ENCODE results near the gene WSCD1.

WSCD1 gene

DNA sequence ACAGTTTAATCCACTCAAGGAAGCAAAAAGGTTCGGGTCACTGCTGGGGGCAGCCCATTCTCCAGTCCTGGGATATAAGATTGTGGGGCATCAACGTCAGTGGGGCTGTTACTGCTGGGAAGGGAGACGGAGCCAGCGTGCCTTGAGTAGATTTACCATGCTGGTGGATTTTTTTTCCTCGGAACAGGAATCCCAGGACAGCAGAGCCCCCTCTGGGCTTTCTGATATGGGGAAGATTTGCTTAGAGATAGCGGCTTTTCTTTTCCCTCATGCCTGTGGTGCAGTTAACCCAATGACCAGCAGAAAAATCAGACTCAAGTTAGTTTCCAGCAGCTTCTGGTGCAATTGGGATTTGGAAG is 35.4 kb downstream of the WSCD1 start:
- no peak for DNase-seq
- no peak for ATAC-seq
- Mint-ChIP-seq H3K27ac (no peak overlapping the region), H3K9me3 (peaks cover 0 to 7% of the 10 kb centered on the region in 2 donors), H3K4me1 (peaks cover 10% of the 10 kb centered on the region), H3K4me3 (no peak overlapping the region), H3K27me3 (peaks cover 21% of the 10 kb centered on the region)

DNA sequence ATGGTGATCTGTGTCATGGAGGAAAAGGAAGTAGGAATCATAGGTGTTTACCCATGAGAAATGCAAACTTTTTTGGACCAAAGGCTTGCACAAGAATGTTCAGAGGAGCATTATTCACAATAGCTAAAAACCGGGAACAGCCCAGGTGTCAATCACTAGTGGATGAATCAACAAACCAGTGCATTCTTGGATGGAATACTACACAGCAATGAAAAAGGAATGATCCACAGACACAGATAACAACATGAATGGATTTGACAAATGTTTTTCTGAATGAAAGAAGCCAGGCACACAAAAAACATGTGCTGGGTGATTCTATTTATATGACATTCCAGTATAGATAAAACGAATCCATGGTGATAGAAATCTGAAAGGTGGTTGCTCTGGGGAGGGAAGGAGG is 36.0 kb downstream of the WSCD1 start:
- H3K27me3 Mint-ChIP-seq: peaks cover 26% of the 10 kb centered on the region
- H3K4me3 Mint-ChIP-seq: no peak overlapping the region
- peaks cover 13% of the 10 kb centered on the region for H3K4me1 Mint-ChIP-seq
- no peak overlapping the region for H3K27ac Mint-ChIP-seq
- H3K9me3 Mint-ChIP-seq: peaks cover 0 to 7% of the 10 kb centered on the region in 2 donors
- DNase-seq (no peak), ATAC-seq (no peak)

DNA sequence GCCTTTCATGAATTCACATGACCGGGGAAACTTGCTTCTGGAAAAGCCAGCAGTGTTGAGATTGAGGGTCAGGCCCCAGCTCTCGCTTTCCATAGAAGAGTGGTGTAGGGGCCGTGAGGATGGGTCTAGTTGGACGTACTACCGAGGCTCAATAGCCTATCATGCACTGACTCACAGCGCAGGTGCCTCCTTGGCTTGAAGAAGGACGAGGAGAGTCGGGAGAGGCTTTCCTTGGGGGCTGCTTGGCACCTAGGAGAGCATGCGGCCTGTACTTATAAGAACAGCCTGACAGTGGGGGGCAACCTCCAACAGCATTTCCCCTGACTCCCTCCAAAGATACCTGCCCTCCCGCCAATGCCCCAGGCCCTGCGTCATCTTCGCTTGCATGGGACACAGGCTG is 37.6 kb downstream of the WSCD1 start:
- Mint-ChIP-seq H3K9me3 (peaks cover 0 to 7% of the 10 kb centered on the region in 2 donors), H3K4me1 (peaks cover 13% of the 10 kb centered on the region), H3K27ac (no peak overlapping the region), H3K4me3 (no peak overlapping the region), H3K27me3 (peaks cover 26% of the 10 kb centered on the region)
- DNase-seq (no peak), ATAC-seq (no peak)

DNA sequence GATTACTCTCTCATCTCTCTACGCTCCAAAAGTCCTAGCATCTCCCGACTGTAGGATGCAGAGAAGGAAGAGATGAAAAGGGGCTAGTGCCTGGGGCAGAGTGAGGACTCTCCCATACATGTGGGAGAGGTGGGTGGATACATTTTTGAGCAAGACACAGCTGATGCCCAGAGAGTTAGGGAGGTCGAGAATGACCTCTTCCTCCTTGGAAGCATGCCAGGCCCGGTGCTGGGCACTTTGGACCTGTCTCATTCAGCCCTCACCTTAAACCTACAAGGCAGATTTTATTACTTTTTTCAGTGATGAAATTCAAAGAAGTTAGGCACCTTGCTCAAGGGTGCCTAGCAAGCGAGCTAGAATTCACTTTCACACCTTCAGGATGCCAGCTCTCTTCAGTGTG is 38.2 kb downstream of the WSCD1 start:
- Mint-ChIP-seq H3K4me3 (no peak overlapping the region), H3K27ac (no peak overlapping the region), H3K27me3 (peaks cover 26% of the 10 kb centered on the region), H3K4me1 (peaks cover 13% of the 10 kb centered on the region), H3K9me3 (peaks cover 0 to 7% of the 10 kb centered on the region in 2 donors)
- no peak for ATAC-seq
- DNase-seq: no peak

DNA sequence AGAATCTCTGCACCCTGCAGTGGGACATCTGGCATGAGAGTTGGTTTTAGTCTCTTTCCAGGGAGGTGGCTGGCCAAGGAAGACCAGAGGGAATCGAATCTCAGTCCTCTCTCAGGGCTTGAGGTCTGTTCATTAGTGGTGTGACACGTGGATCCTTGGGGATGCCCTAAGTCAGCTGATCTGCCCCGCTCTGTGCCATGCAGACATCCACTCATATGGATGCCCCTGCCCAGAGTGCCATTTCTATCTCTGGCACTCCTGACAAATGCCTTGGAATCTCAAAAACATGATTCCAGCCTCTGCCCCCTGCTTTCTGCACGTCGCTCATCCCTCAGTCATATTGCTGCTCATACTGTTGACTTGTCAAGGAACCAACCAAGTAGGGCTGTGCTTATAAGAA is 38.8 kb downstream of the WSCD1 start:
- Mint-ChIP-seq H3K4me1 (peaks cover 13% of the 10 kb centered on the region), H3K27ac (no peak overlapping the region), H3K4me3 (no peak overlapping the region), H3K9me3 (peaks cover 0 to 7% of the 10 kb centered on the region in 2 donors), H3K27me3 (peaks cover 26% of the 10 kb centered on the region)
- ATAC-seq (no peak), DNase-seq (no peak)

DNA sequence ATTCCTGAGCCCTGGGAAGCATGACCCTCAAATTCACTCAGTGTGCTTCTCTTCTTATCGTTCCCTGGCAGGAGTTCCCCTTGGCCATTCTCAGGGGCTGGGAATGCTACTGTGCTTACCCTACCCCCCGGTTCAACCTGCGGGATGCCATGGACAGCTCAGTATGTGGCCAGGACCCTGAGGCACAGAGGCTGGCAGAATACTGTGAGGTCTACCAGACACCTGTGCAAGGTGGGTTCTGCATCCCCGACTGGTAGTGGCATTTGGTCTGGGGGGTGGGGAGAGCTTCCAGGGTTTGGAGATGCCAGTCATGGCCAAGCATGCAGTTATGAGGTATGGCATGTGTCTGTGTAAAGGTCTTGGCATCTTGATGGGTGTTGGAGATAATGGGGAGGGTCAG is 39.4 kb downstream of the WSCD1 start:
- Mint-ChIP-seq H3K4me1 (peaks cover 13% of the 10 kb centered on the region), H3K9me3 (peaks cover 0 to 7% of the 10 kb centered on the region in 2 donors), H3K27ac (no peak overlapping the region), H3K27me3 (peaks cover 26% of the 10 kb centered on the region), H3K4me3 (no peak overlapping the region)
- no peak for DNase-seq
- no peak for ATAC-seq

DNA sequence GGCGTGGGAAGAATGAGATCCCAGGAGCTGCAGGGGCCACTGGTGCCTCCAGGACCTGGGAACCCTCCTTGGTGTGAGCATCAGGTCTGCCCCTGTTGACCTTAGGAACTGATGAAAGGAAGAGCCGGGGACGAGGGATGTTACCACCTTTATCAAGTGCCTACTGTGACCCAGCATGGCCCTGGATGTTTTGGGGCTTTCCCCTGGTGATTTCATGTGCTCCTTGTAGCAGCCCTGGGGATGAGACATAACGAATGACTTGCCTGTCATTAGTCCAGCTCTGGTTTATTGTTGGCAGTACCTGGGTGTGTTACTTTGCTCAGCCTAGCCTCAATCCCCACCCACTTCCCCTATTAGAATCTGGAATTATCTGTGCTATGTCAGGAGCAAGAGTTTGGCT is 39.9 kb downstream of the WSCD1 start:
- no peak for DNase-seq
- Mint-ChIP-seq H3K27me3 (peaks cover 26% of the 10 kb centered on the region), H3K4me1 (peaks cover 13% of the 10 kb centered on the region), H3K9me3 (peaks cover 0 to 7% of the 10 kb centered on the region in 2 donors), H3K4me3 (no peak overlapping the region), H3K27ac (no peak overlapping the region)
- ATAC-seq: peak; percentile 35

DNA sequence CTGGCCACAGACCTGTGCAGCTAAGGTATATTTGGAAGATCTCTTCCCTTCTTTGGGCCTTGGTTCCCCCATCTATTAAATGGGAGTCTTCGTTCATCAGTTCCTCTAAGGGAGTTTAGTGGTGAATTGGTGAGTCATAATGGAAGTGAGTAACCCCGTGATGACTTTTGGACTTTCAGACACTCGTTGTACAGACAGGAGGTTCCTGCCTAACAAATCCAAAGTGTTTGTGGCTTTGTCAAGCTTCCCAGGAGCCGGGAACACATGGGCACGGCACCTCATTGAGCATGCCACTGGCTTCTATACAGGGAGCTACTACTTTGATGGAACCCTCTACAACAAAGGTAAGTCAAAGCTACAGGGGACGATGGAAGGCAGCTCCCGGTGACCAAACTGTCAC is 40.4 kb downstream of the WSCD1 start:
- Mint-ChIP-seq H3K4me3 (no peak overlapping the region), H3K4me1 (peaks cover 13% of the 10 kb centered on the region), H3K27ac (no peak overlapping the region), H3K9me3 (peaks cover 0 to 7% of the 10 kb centered on the region in 2 donors), H3K27me3 (peaks cover 26% of the 10 kb centered on the region)
- ATAC-seq (no peak), DNase-seq (no peak)

DNA sequence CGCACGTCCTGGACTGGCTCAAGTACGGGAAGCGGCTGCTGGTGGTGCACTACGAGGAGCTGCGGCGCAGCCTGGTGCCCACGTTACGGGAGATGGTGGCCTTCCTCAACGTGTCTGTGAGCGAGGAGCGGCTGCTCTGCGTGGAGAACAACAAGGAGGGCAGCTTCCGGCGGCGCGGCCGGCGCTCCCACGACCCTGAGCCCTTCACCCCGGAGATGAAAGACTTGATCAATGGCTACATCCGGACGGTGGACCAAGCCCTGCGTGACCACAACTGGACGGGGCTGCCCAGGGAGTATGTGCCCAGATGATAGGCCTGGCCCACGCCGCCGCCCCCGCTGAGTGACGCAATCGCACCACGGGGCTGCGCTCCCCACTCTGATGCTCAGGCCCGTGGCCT is 50.2 kb downstream of the WSCD1 start:
- Mint-ChIP-seq H3K27ac (no peak overlapping the region), H3K27me3 (no peaks in the 10 kb centered on the region), H3K9me3 (peaks cover 9 to 13% of the 10 kb centered on the region in 2 donors), H3K4me1 (no peaks in the 10 kb centered on the region), H3K4me3 (no peak overlapping the region)
- ATAC-seq: no peak
- no peak for DNase-seq

DNA sequence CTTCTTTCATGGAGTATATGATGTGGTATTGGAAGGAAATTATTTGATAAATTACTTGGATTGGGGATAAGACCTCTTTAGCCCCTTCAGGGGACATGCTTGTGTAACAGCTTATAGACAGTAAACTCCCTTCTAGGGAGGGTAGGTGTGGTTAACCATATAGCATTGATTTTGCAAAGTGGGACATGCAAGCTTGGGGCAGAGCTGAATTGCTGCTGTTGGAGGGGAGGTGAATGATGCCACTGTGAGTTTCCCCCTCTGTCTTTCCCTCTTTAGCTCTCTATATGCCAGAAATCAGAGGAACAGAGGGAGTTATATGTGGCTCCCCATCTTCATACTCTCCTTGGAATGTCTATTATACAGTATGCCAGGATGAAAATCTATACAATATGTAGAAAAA is 54.7 kb downstream of the WSCD1 start:
- DNase-seq: no peak
- H3K4me3 Mint-ChIP-seq: no peak overlapping the region
- H3K27ac Mint-ChIP-seq: no peak overlapping the region
- H3K9me3 Mint-ChIP-seq: peaks cover 9 to 13% of the 10 kb centered on the region in 2 donors
- no peaks in the 10 kb centered on the region for H3K4me1 Mint-ChIP-seq
- ATAC-seq: no peak
- no peaks in the 10 kb centered on the region for H3K27me3 Mint-ChIP-seq

DNA sequence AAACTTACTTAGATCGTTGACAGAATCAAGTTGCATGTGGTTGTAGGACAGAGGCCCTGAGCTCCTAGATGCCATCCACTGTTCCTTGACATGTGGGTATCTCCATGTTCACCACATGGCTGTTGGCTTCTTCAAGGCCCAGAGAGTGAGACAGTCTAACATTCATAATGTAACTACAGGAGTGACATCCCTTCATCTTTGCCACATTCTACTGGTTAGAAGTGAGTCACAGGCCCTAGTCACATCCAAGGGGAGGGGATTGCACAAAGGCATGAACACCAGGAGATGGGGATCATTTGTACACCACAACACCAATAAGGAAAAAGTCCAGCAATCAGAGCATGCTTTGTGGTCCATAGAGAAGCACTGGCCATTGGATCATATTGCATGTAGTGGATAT is 56.6 kb downstream of the WSCD1 start:
- DNase-seq (no peak), ATAC-seq (no peak)
- H3K27ac Mint-ChIP-seq: no peak overlapping the region
- no peak overlapping the region for H3K4me3 Mint-ChIP-seq
- no peaks in the 10 kb centered on the region for H3K4me1 Mint-ChIP-seq
- peaks cover 9 to 13% of the 10 kb centered on the region in 2 donors for H3K9me3 Mint-ChIP-seq
- no peaks in the 10 kb centered on the region for H3K27me3 Mint-ChIP-seq

DNA sequence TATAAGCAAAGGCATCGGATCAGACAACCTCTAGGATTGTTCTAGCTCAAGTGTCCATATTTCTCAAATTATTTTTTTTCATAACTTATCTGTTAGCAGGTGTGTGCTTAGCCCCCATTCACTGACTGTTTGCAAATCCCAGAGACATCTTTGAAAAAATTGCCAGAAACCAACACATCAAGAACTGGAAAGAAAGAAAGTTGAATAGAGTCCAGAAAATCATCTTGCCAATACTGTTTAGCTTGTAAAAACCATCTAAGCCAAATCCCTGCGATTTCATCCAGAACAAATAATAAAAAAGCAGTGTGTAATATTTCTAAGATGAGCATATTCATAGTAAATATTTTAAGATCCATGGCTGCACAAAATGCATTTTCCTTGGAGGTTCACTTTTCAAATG is 64.5 kb downstream of the WSCD1 start:
- DNase-seq: no peak
- Mint-ChIP-seq H3K27ac (no peak overlapping the region), H3K4me3 (no peak overlapping the region), H3K9me3 (no peaks in the 10 kb centered on the region), H3K27me3 (peaks cover 30% of the 10 kb centered on the region), H3K4me1 (no peaks in the 10 kb centered on the region)
- ATAC-seq: no peak

DNA sequence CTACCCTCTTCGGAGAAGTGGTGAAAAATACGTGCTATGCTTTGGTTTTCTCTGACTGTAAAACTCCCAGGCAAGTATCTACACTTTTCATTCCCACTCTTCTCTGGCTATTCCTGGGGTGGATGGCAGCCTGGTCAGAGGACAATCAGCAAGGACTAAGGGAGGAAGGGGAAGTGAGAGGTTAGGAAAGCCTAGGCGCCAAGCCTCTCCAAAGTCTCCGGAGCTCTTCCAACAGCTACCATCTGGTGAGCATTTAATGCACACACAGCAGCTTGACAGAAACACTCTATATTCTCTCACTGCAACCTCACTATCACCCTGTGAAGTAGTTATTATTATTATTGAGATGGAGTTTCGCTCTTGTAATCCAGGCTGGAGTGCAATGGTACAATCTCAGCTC is 65.1 kb downstream of the WSCD1 start:
- ATAC-seq (no peak), DNase-seq (no peak)
- Mint-ChIP-seq H3K4me3 (no peak overlapping the region), H3K27ac (no peak overlapping the region), H3K27me3 (peaks cover 36% of the 10 kb centered on the region), H3K4me1 (no peaks in the 10 kb centered on the region), H3K9me3 (no peaks in the 10 kb centered on the region)

DNA sequence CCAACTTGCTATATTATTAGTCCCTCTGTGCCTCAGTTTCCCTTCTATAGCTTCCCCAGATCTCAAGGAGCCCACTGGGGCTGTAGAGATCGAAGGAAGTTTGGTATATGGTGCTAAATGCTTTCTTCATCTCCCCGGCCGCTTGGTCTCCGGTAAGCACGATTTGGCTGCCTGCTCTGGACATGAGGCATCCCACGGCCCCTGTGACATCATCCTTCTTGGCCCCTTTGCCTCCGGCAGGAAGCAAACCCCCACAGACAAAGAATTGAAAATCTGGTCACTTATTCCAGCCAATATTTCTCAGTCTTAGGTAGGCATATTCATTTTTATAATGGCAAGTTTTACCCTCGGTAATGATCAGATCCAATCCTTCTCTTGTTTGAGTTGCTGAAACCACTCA is 65.8 kb downstream of the WSCD1 start:
- no peaks in the 10 kb centered on the region for H3K9me3 Mint-ChIP-seq
- DNase-seq (no peak), ATAC-seq (no peak)
- no peak overlapping the region for H3K27ac Mint-ChIP-seq
- no peak overlapping the region for H3K4me3 Mint-ChIP-seq
- H3K27me3 Mint-ChIP-seq: peaks cover 37% of the 10 kb centered on the region
- H3K4me1 Mint-ChIP-seq: no peaks in the 10 kb centered on the region

DNA sequence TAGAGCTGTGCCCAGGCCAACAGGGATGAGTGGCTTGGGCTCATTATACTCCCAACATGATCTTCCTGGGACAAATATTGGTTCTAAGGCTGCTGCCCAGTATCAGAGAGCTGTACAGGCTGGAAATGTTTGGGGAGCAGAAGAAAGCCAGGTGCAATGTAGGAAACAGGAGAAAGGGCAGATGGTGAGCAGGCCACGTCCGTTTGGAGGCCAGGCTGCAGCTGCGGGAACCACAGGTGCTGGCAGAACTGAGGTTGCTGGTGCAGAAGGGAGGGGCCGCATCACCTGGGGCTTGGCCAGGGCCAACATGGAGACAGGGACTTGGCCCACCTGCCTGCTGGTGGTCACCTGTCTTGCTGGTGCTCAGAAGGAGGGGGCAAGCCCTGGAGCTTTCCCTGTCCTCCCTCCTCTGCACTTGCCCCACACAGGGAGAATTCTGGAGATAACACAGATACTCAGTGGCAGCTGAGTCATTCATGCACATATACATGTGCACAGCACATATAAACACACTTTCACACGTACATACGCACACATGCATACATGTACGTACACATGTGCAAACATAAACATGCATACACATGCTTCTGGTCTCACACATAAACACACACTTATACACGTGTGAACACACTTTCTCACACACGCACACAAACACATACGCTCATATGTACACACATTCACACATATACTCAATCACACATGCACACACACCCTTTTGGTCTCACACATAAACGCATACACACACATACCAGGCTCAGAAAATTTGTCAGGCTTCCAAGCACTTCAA is 67.7 kb downstream of the WSCD1 start:
- no peak for ATAC-seq
- no peak for DNase-seq
- Mint-ChIP-seq H3K27me3 (peaks cover 45% of the 10 kb centered on the region), H3K4me1 (no peaks in the 10 kb centered on the region), H3K27ac (no peak overlapping the region), H3K9me3 (no peaks in the 10 kb centered on the region), H3K4me3 (no peak overlapping the region)

DNA sequence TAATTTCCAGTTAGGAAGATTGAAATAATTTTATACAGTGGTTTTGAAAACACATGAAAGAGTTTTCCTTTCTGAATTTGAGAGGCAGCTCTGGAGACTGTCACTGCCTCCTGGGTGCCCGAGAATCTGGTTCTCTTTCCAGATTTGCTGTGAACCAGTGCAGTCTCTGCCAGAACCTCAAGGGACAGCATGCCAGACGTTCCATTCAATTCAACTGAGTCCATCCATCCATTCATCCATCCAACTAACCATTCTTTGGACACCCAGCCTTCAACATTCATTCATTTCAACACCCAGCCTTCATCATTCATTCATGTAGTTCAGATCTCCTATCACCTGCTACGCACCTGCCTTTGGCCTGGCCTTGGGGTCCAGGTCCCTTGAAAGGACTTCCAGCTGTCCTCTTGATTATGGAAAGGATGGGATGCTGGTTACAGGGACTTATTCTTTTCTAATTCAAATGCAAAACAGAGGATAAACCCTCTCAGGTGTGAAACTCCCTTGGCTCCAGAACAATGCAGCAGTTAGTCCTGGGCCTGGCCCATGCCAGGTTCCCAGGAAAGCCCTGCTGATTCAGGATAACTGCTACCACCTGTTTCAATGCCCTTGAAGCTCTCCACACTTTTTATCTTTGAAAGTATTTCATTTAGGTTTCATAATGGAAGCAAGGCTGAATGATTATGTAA is 68.7 kb downstream of the WSCD1 start:
- Mint-ChIP-seq H3K27ac (no peak overlapping the region), H3K27me3 (peaks cover 45% of the 10 kb centered on the region), H3K4me1 (no peaks in the 10 kb centered on the region), H3K9me3 (no peaks in the 10 kb centered on the region), H3K4me3 (no peak overlapping the region)
- DNase-seq: no peak
- no peak for ATAC-seq

DNA sequence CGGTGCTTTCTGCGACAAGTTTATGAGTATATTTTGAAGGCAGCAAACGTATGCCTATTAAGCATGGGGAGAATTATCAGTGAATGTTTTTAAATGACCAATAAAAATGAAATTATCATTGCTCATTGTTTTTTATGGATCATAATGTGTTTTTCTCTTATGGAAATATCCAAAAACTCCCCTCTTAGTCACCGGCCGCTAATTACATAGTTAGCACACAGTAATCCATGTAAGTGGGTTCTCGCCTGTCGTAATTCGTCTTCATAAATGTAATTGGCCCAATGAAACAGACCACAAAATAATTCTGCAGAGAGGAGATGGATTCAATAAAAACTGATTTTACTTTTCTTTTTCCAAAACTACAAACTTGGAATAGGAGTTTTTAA is 69.3 kb downstream of the WSCD1 start:
- Mint-ChIP-seq H3K27ac (no peak overlapping the region), H3K27me3 (peaks cover 45% of the 10 kb centered on the region), H3K4me3 (no peak overlapping the region), H3K9me3 (no peaks in the 10 kb centered on the region), H3K4me1 (no peaks in the 10 kb centered on the region)
- DNase-seq (no peak), ATAC-seq (no peak)
